Hepatocyte (in vitro differentiated cells): ENCODE data around the gene ARHGEF12. TPM values are rescaled to one million over a fixed set of nuclear protein-coding genes. Genes with fewer than 3 reads are reported as not detected.

Source experiments
- DNase-seq: peaks from one replicate; pipeline ENCODE4 v3.0.0-alpha.2; 2016; ENCODE audit warnings: low spot score
- H2AFZ ChIP-seq: fragments of 200-600 bp; sonication (generic); 2 replicates; pipeline ENCODE4 v1.6.0; 2016; ENCODE audit warnings: antibody characterized with exemption, mild to moderate bottlenecking
- H3K27ac ChIP-seq: fragments of 200-600 bp; sonication (generic); 2 replicates; pipeline ENCODE4 v1.5.1; 2016; ENCODE audit warnings: mild to moderate bottlenecking
- H3K27me3 ChIP-seq: fragments of 200-600 bp; sonication (generic); 2 replicates; pipeline ENCODE4 v1.6.1; 2016
- H3K36me3 ChIP-seq: fragments of 200-600 bp; sonication (generic); replicated peaks from 2 replicates; pipeline ENCODE4 v1.5.1; 2016; ENCODE audit warnings: low read depth; ENCODE audit not compliant: insufficient read depth
- H3K4me1 ChIP-seq: fragments of 200-600 bp; sonication (generic); 2 replicates; pipeline ENCODE4 v1.5.1; 2016; ENCODE audit warnings: mild to moderate bottlenecking, moderate library complexity; ENCODE audit not compliant: insufficient read depth
- H3K4me2 ChIP-seq: fragments of 200-600 bp; sonication (generic); 2 replicates; pipeline ENCODE4 v1.6.0; 2016
- H3K4me3 ChIP-seq: fragments of 200-600 bp; sonication (generic); 2 replicates; pipeline ENCODE4 v1.5.1; 2016; ENCODE audit warnings: mild to moderate bottlenecking
- H3K79me2 ChIP-seq: fragments of 200-600 bp; sonication (generic); 2 replicates; pipeline ENCODE4 v1.6.0; 2017; ENCODE audit warnings: mild to moderate bottlenecking
- H3K9me2 ChIP-seq: fragments of 200-600 bp; sonication (generic); replicated peaks from 2 replicates; pipeline ENCODE4 v1.6.0; 2017; ENCODE audit warnings: mild to moderate bottlenecking; ENCODE audit not compliant: insufficient read depth
- H3K9me3 ChIP-seq: fragments of 200-600 bp; sonication (generic); 2 replicates; pipeline ENCODE4 v1.5.1; 2016; ENCODE audit warnings: low read depth, mild to moderate bottlenecking
- H4K20me1 ChIP-seq: fragments of 200-600 bp; sonication (generic); 2 replicates; pipeline ENCODE4 v1.6.0; 2016; ENCODE audit warnings: mild to moderate bottlenecking; ENCODE audit not compliant: insufficient read depth, poor library complexity, severe bottlenecking
- CTCF ChIP-seq: fragments of 200-600 bp; sonication (generic); IDR thresholded peaks from 2 replicates; pipeline ENCODE4 v1.5.1; 2016; ENCODE audit warnings: antibody characterized with exemption, mild to moderate bottlenecking; ENCODE audit not compliant: poor library complexity
- EZH2 ChIP-seq: fragments of 200-600 bp; sonication (generic); IDR thresholded peaks from 2 replicates; pipeline ENCODE4 v1.6.1; 2016; ENCODE audit warnings: antibody characterized with exemption, mild to moderate bottlenecking, borderline replicate concordance
- EZH2phosphoT487 ChIP-seq: fragments of 200-600 bp; sonication (generic); IDR thresholded peaks from one replicate; pipeline ENCODE4 v1.6.1; 2018; ENCODE audit warnings: antibody characterized with exemption, mild to moderate bottlenecking, low read depth, moderate library complexity; ENCODE audit not compliant: unreplicated experiment, severe bottlenecking
- WGBS: methylation state at CpG from one replicate; pipeline ENCODE4 v1.1.6; 2016; ENCODE audit warnings: low lambda C conversion rate; ENCODE audit errors: missing lambda C conversion rate; 5-methylcytosine and 5-hydroxymethylcytosine counted together
- polyA plus RNA-seq: library from polyadenylated mRNA; unstranded; fragments of >200 nt; fragmentation: Nextera tagmentation; extraction: Ambion mirVana; gene quantifications from 2 replicates; pipeline ENCODE4 v1.2.1, GENCODE V29; 2016
- total RNA-seq: library from RNA; depleted of rRNA; stranded (reverse); fragments of >200 nt; gene quantifications from 2 replicates; pipeline ENCODE4 v1.2.3, GENCODE V29; 2014

ARHGEF12 gene
- total and polyA plus RNA-seq, 2 experiments from 2014 or later: 21.2 to 75.1 TPM

- H3K27me3 ChIP-seq: peaks cover 43% of the 10 kb centered on the region
- H3K4me3 ChIP-seq: no peak overlapping the region
- no peaks in the 10 kb centered on the region for H3K79me2 ChIP-seq
- H2AFZ ChIP-seq: no peak overlapping the region
- H3K27ac ChIP-seq: no peak overlapping the region
- H3K4me1 ChIP-seq: peaks cover 22% of the 10 kb centered on the region
- no peaks in the 10 kb centered on the region for H3K9me3 ChIP-seq
- WGBS: 96% methylated on average over 14 of the region's 14 CpGs
- no peaks in the 10 kb centered on the region for H3K9me2 ChIP-seq
- no peaks in the 10 kb centered on the region for H3K36me3 ChIP-seq
- H3K4me2 ChIP-seq: no peak overlapping the region
- TF ChIP-seq EZH2phosphoT487 (no peak), CTCF (no peak), EZH2 (no peak)
- H4K20me1 ChIP-seq: no peaks in the 10 kb centered on the region
- no peak for DNase-seq
Measured at GRCh38 chr11:120514541-120515121, 178.4 kb downstream of the ARHGEF12 start.

GRCh38 chr11:120515186-120515723 lies 179.0 kb downstream of the ARHGEF12 start:
- no peak overlapping the region for H3K4me2 ChIP-seq
- no peaks in the 10 kb centered on the region for H4K20me1 ChIP-seq
- H3K9me2 ChIP-seq: no peaks in the 10 kb centered on the region
- WGBS: 88% methylated on average over 7 of the region's 7 CpGs
- peaks cover 37% of the 10 kb centered on the region for H3K27me3 ChIP-seq
- H3K9me3 ChIP-seq: no peaks in the 10 kb centered on the region
- no peaks in the 10 kb centered on the region for H3K79me2 ChIP-seq
- H3K36me3 ChIP-seq: no peaks in the 10 kb centered on the region
- no peak for TF ChIP-seq CTCF
- TF ChIP-seq EZH2phosphoT487: no peak
- TF ChIP-seq EZH2: no peak
- H3K4me1 ChIP-seq: peaks cover 22% of the 10 kb centered on the region
- H3K4me3 ChIP-seq: no peak overlapping the region
- no peak for DNase-seq
- no peak overlapping the region for H3K27ac ChIP-seq
- no peak overlapping the region for H2AFZ ChIP-seq

- H3K9me2 ChIP-seq: no peaks in the 10 kb centered on the region
- no peak for TF ChIP-seq EZH2
- no peaks in the 10 kb centered on the region for H4K20me1 ChIP-seq
- no peak overlapping the region for H3K4me3 ChIP-seq
- peaks cover 37% of the 10 kb centered on the region for H3K27me3 ChIP-seq
- H3K79me2 ChIP-seq: no peaks in the 10 kb centered on the region
- WGBS: 42% methylated on average over 35 of the region's 39 CpGs
- H3K27ac ChIP-seq: peak overlapping the region; percentile 83
- peak; percentile 38 for DNase-seq
- H3K4me2 ChIP-seq: peak overlapping the region; percentile 45
- H3K9me3 ChIP-seq: no peaks in the 10 kb centered on the region
- H3K4me1 ChIP-seq: peaks cover 22% of the 10 kb centered on the region
- H3K36me3 ChIP-seq: no peaks in the 10 kb centered on the region
- H2AFZ ChIP-seq: no peak overlapping the region
Measured at GRCh38 chr11:120516461-120517389, 180.5 kb downstream of the ARHGEF12 start.

- peaks cover 22% of the 10 kb centered on the region for H3K4me1 ChIP-seq
- H3K79me2 ChIP-seq: no peaks in the 10 kb centered on the region
- no peaks in the 10 kb centered on the region for H4K20me1 ChIP-seq
- peak overlapping the region; percentile 45 for H3K4me2 ChIP-seq
- WGBS: 50% methylated on average over 13 of the region's 13 CpGs
- no peak for TF ChIP-seq EZH2phosphoT487
- TF ChIP-seq CTCF: no peak
- H3K4me3 ChIP-seq: no peak overlapping the region
- peak overlapping the region; percentile 83 for H3K27ac ChIP-seq
- DNase-seq: peak; percentile 59
- H2AFZ ChIP-seq: no peak overlapping the region
- H3K9me2 ChIP-seq: no peaks in the 10 kb centered on the region
- H3K27me3 ChIP-seq: peaks cover 33% of the 10 kb centered on the region
- no peaks in the 10 kb centered on the region for H3K36me3 ChIP-seq
- no peaks in the 10 kb centered on the region for H3K9me3 ChIP-seq
Measured at GRCh38 chr11:120517390-120517761, 181.2 kb downstream of the ARHGEF12 start.
